Fibroblast of the conjunctiva (primary cell): Measurements from ENCODE around the gene ZSCAN20.

Experiments
- DNase-seq: peaks from one replicate; pipeline ENCODE4 v3.0.0-alpha.2; 2010; ENCODE audit warnings: low read depth

ZSCAN20 gene

DNA sequence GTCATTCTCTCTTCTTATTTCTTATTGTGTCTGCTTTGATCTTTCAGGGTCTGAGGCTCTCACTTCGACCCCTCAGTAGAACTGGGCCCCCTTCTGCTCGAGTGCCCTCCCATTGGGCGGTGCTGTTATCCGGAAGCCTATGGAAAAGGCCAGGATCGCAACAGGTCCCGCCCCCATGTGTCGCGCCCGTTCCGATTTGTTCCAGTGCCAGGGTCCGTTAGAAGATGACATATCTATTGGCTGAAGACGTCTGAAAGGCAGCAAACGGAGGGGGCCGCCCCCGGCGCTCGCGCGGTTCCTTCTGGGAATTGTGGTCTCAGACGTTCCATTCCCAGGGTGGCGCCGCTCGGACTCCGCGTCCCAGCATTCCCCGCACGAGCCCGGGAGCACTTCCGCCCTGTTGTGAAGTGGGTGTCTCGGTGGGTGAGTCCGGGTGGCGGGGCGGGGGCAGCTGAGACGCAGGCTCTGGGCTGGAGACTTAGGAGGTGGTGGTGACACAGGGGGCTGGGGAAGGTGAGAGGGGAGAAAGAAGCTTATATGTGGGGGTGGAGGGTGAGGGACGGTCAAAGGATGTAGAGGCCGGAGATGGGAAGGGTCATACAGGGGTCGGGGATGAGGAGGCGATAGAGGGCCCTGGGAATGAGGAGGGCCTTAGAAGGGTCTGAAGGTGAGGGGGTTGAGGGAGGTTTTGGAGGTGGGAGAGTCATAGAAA, at the start of gene ZSCAN20:
Gene ZSCAN20, plus strand, starts transcription at position 377 of the 712 bp plus-strand sequence. CDS start 6,644 bp downstream, outside the sequence.
- peak; percentile 95 for DNase-seq

DNA sequence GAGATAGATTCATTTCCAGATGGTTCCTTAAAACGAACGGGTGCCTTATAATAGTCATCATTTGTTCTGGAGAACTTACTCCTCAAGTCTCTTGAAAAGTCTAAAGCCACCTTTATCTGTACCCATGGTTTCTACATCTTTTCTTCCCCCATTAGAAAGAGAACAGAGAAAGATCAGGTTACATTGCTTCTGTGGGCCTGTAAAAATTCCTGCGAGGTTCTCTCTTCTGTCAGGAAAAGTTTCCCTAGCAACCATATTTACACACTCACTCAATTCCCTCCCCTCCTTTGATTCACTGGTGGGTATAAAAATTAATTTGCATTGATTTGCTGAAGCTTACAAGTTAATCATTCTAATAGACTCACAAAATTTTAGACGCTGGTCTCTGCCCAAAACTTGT, 48.2 kb upstream of the ZSCAN20 start:
- no peak for DNase-seq

DNA sequence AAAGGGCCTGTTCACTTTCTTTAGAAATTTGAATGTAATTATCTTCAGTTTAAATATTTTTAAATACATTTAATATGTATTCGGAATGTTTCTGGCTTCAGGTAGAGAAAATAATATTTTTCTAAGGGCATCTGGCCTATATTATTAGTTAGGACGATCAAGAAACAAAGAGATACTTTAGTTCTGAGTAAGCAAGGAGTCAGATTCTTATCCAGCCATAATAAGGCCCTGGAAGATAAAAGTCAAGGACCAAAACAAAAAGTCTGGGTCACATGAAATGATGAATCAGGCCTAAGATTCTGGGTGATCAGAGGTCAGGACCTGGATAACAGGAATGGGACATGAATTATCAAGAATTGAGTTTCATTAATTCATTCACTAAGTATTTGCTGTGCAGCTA, 47.8 kb upstream of the ZSCAN20 start:
- DNase-seq = no peak

DNA sequence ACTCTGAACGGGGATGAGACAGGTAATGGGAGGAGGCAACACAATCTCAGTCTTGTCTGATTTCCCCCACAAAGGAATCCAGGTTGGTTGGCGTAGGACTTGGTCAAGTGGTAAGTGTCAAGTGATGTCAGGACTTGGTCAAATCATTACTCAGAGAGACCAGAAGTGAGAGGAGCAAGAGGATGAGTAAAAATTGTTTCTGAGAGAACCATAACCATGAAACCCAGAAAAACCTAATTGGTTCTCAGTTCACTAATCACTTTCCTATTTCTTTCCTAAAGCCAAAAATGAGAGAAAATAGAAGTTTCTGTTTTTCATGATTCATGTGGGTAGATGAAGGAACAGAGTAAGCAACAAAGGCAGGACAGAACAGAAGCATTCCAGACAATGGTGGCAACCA, 46.5 kb upstream of the ZSCAN20 start:
- no peak for DNase-seq

DNA sequence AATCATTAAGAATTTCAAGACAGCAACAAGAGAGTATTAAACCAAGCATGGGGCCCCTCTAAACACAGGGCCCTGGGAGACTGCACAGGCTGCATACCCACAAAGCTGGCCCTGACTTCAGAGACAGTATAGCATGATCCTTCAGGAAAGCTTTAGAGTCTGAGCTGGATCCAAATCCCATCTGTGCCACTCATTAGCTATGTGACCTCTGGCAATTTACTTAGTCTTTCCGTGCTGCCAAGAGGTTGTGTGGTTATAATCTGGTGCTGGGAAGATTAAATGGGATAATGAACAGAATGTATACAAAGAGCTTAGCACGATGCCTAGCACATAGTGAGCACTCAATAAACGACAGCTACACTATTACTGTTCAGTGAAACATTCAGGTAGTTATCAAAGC, 45.5 kb upstream of the ZSCAN20 start:
- no peak for DNase-seq

DNA sequence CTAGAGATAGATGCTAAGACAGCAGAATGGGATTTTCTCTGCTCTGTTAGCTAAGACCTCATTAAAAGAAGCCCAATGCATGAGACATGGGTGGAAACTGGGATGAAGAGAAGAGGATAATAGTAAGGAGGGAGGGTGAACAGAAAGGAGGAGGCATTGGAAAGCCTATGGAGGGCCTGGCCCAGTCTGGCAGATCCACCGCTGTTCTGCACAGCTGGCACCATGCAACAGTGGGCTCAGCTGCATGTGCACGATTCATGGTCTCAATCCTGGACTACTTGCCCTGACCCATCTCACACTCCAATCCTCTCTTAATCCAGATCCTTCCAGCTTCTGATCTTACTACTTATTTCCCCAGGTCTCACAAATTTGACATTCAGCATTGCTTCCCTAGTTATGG, 43.8 kb upstream of the ZSCAN20 start:
- DNase-seq = no peak

DNA sequence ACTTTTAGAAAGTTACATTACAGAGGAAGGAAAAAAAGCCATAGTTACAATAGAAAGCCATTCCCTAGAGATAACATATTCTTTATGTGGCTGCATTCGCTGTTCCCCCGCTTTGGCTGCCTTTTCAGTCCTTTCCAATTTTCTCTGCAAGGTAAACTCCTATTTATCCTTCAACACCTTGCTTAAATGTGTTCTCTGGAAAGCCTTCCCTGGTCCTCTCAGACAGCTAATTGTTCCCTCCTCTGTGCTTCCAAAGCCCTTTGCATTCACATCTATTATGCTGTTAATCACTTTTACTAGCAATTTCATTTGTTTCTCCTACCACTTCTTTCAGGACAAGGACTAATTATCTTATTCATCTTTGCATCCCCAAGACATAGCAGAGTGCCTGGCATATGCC, 43.1 kb upstream of the ZSCAN20 start:
- no peak for DNase-seq

DNA sequence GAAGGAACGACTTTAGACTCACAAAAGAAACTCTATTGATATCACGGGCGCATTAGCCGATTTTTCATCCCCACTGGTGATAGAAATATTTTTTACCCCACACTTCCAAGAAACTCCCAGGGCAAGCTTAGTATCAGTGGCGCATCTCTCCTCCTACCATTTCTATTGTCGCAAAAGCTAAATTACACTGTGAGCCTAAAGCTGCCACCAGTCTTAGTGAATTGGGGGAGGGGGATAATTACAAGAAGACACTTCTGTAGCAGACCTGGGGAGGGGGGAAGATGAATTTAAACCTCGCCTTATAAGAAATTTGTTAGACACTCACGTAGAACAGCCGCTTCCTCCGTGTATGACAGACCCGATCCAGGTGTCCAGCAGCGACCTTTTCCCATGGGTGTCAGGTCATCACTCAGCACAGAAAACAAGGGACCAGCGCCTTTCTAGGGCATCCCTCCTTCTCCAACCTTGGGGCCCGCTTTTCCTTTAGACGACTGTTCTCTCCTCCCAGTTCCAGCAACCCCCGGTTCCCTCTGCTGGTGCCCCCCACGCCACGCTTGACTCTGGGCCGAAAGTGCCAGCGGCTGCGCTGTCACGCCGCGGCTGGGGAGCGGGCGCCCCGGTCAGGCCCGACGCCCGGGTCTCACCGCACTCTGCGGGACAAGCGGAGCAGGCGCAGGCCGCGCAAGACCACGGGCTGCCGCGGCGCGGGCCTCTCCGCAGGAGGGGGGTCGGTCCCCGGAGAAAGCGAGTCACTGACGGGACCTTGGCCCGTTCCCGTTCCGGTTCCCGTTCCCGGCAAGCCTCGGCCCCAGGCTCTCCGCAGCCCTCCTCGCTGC, 42.4 kb upstream of the ZSCAN20 start:
- no peak for DNase-seq

DNA sequence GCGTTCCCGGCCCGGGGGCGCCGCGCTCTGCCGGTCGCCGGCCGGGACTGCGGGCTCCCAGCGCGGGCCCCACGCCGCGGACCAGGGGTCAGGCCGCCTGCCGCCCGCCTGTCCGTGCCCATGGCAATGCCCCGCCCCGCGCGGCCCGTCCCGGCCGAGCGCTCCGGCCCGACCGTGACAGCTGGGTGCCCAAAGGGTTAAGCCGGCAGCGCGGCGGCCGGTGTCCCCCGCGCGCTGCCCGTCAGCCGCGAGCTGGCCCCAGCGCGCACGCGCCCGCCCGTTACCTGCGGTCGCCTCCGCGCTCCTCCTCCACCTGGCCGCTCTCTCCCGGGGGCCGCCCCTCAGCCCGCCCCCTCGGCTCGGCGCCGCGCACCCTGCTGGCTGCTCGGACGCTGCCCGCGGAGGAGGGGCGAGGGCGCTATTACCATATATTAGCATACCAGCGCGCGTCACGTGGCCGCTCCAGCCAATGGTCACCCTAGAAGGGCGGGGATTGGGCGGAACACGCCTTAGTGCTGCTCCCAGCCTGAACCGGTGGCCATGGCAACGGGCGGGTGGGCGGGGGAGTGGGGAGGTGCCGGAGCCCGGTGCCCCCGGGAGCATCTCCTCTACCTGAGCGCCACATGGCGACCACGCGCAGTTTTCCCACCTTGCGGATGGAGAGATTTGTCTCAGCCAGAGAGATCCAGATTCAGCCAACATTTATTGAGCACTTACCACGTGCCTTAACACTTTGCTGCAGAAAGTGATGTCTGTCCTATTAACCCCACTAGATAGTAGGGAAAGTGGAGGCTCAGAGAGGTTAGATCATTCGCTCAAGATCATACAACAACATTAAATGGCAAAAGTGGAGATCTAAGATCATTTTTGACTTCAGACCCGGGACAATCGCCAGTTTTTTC, 41.5 kb upstream of the ZSCAN20 start, which contains the start of gene PHC2:
Gene PHC2, minus strand, starts transcription at position 404 of the 902 bp plus-strand sequence. CDS start 55,556 bp downstream, outside the sequence.
- DNase-seq = peak; percentile 91

DNA sequence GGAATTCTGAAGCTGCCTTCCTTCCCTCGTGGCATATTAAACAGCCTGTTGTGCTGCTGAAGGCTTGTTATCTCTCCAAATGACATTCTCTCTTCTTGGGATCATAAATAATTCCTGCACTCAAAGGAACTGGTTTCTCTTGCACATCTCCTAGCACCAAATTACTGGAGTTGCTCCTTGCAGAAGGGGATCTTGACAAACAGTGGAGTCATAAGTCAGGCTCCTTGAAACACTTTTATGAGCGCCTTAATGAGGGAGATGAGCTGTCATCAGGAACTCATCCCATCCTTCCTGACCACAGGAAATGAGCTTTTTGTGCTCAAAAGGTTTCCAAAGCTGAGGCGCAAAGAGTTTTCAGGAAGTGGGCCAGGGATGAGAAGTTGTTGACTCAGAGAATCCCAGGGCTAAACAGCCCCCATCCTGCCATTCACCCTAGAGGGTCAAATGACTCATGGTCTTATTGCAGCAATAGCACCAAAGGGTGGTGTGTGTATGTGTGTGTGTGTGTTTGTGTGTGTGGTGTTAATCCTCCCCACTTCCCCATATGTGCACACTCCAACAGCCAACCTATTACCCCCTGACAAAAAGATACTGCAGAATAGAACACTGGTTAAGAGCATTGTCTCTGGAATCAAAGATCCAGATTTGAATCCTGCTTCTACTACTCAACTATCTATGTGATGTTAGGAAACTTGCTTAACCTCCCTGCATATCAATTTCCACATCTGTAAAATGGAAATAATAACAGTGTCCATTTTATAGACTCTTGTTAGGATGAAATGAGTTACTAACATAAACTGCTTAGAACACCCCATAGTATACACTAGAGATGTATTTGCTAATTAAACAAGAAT, 38.7 kb upstream of the ZSCAN20 start:
- peak; percentile 97 for DNase-seq

DNA sequence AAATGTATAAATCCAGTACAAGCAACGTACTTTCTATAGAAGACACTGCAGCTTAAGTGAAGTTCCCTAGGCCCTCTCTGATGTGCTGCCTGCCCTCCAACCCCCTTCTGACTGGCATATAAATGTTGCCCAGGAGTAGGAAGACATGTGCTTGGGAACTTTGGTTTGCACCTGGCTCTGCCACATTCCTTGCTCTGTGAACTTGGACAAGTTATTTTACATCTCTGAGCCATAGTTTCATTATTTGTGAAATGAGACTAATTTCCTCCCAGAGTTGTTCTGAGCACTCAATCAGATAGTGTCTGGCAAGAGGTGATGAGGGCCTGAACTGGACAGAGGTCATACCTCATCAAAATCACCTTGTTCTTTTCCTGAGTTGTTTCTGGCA, 38.1 kb upstream of the ZSCAN20 start:
- no peak for DNase-seq

DNA sequence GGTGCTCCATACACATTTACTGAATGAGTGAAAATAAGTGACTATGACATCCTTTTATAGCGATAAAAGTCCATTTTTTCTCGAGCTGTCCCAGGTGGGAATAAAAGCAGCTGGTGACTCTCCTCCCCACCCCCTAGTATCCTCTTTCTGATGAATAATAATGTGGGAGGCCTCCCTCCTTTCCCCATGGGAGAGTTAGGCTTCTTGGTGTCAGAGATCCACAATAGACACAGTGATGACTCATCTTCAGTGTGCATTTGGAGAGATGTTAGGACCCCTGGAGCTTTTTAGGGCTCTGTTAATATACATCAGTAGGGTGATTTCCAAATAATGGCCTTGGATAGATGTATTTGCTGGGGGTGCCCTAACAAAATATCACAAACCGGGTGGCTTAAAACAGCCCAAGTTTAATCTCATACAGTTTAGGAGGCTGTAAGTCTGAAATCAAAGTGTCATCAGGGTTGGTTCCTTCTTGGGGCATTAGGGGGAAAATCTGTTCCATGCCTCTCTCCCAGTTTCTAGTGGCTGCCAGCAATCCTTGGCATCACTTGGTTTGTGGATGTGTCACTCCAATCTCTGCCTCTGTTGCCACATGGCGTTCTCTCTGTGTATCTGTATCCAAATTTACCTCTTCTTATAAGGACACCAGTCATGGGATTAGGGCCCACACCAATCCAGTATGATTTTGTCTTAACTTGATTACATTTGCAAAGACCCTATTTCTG, 37.2 kb upstream of the ZSCAN20 start:
- DNase-seq = peak; percentile 29

DNA sequence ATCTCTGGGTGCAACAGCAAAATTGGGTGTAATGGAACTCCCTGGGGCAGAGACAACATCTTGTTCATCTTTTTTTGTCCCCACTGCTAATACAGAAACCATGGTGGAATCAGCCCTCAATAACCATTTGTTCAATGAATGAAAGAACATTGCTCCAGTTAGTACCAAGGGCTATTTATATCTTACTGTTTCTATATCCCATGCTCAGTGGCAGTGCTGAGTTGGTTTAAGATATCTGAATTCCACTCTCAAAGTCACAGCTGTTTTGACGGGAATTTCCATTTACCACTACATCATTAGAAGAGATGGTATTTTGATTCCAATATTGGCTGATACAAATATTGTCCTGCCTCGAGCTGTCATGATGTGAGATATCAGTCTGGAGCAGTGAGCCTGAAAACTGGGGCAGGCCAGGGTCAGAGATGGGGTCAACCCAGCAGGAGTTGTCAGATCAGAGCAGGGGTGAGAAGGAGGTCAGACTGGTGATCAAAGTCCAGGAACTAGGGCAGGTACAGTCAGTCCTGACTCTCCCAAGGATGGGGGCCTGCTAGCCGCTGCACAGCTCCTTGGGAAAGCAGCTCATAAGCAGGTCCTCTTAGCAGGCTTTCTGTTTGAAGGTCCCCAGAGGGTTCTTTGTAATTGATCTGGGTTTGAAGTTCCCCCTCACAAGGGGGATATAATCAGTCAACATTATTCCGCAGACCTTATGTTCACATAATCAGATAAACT, 35.7 kb upstream of the ZSCAN20 start:
- DNase-seq = no peak

DNA sequence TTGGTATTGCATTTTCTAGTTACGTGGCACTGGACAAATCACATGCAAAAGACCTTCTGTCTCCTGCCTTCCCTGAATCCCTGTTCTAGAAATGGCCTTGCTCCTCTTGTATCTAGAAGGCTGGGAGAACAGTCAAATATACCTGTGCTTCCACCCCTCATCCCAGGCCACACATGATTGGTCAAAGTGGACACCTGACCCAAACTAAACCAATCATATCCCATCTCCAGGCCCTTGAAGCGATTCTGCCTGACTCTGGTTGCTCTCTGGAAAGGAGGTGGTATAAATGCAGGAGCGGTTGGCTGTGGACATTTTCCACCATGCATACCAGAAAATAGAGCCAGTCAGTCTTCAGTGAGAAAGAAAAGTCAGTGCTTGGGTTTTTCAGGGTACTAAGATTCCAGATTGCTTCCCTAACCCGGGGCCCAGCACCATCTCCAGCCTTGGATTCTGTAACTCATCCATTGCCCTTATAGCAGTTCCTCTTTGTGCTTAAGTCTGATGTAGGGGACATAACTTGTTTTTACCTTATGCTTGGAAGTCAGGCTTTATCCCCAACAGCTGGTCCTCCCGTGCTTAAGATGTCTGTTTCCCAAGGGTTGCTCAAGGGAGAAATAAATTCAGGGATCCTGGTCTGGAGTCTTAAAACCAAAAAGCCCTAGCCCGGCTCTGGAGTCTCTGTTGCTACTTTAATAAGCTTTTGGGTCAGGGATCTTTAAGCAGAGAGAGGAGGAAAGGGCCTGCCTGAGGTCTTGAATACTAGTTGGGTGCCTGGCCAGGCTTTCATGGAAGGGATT, 33.9 kb upstream of the ZSCAN20 start:
- no peak for DNase-seq

DNA sequence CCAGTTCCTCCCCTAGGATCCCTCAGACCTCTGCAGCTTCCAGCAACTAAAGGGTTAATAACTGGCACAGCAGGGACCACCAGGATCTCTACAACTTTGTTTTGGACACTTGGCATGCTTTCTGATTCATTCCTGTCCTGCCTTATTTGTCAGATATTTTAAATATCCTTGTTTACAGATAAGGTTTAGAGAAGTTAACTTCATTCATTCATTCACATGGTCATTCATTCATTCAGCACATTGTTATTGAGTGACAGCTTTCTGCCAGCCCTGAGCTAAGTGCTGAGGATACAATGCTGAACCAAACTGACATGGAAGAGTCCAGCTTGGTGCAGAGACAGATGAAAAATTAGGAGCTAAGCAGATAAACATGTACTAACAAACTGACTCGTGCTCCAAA, 32.8 kb upstream of the ZSCAN20 start:
- DNase-seq = no peak

DNA sequence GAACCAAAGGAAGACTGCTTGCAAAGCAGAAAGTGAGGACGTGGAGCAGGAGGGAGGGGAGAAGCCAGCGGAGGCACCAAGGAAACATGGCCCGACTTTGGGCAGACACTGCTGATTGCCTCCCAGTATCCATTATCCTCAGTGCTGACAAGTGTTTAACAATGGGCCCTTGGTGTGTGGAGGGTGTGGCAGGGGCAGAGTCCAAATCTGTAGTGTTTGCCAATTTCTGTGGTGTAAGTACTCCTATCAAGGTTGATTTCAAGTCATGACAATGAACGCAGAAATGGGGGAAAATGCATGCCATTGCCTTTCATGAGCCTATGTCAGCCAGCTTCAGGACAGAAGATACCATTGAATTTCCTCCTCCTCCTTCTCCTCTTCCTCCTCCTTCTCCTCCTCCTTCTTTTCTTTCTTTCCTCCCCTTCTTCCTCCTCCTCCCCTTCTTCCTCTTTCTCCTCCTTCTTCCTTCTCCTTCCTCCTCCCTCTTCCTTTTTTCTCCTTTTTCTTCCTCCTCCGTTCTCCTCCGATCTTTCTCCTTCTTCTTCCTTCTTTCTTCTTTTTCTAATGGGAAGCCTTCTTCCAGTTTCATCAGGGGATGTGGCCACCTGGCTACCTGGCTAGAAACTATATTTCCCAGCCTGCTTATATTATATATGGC, 31.2 kb upstream of the ZSCAN20 start:
- DNase-seq = no peak

DNA sequence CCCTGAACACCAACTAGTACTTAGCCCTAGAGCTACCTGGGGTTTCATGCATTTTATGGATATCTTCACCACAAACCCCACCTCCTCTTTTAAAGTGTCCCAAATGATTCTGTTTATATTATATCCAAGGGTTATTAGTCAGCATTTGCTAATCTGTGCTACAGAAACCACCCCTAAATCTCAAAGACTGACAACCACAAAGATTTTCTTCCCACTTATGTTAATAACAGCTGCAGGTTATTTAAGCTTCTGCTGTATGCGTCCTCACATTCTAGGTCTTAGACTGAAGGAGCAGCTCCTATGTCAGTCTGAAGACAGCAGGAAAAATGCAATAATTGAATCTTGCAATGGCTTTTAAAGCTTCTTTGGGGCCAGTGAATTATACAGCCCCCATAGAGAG, 30.3 kb upstream of the ZSCAN20 start:
- no peak for DNase-seq

DNA sequence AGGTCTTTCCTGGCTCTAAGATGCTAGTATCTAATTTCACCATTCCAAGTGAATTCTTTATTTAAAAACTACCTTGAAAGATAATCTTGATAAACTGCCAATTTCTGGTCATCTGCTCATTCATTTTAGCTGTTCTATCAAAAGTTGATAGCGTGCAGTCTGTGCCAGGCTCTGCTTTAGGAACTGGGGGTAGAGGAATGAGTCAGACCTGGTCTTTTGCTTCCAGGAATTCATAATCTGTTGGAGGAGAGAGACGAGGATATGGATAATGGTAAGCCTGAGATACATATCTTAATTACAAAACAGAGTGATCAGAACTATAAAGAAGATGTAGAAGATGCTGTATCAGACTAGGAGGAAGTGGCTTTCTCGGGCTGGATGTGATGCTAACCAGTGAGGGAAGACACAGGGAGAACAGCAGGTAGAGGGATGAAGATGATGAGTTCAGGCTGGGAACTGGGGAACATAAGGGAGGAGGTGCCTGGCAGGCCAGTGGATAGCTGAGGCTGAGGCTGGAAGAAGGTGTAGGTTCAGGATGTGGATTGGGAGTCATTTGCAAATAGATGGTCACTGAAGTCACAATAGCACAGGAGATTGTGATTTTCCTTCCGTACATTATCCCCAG, 29.3 kb upstream of the ZSCAN20 start:
- no peak for DNase-seq
